Breast epithelium (tissue), 3 donors: ENCODE results near the gene CMSS1.

Experiments used
- CTCF ChIP-seq, 3 donors: fragments of 450-650 bp; IDR thresholded peaks; one replicate each; pipeline ENCODE4 v1.5.1; 2016 to 2017; ENCODE audit warnings: antibody characterized with exemption in 3 of 3, mild to moderate bottlenecking in 3 of 3, moderate library complexity in 3 of 3
- POLR2A ChIP-seq: fragments of 450-650 bp; IDR thresholded peaks from one replicate; pipeline ENCODE4 v1.6.1; 2016; ENCODE audit warnings: antibody characterized with exemption, mild to moderate bottlenecking, moderate library complexity
- POLR2AphosphoS5 ChIP-seq, 3 donors: sonication (generic); formaldehyde crosslinking; IDR thresholded peaks; one replicate each; pipeline ENCODE4 v1.6.1; 2017; ENCODE audit warnings: antibody characterized with exemption in 3 of 3

GRCh38 chr3:99962703-99963102, 145.0 kb downstream of the CMSS1 start:
- TF ChIP-seq CTCF (IDR thresholded peaks at IDR 0.05) (no peak), POLR2A (no peak), POLR2AphosphoS5 (IDR thresholded peaks at IDR 0.05) (no peak)
